GM21447 (cell line): ENCODE measurements around the gene AIF1L.

Experiments
- ATAC-seq: cut with Tn5 transposase; IDR thresholded peaks from one replicate; pipeline ENCODE4 v1.9.1; 2021; ENCODE audit not compliant: unreplicated experiment

The AIF1L gene

DNA sequence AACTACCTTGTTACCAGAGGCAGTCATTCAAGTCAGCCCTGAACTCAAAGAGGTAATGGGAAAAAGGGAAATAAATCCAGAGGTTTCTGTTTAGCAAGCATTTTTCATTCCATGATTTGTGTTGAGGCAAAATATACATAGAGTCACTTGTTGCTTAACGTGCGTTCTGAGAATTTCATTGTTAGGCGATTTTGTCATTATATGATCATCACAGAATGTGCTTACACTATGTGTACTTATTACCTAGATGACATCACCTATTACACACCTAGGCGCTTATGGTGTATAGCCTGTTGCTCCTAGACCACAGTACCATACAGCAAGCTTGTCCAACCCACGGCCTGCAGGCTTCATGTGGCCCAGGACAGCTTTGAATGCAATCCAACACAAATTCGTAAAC is 65.3 kb downstream of the AIF1L start:
- no peak for ATAC-seq

DNA sequence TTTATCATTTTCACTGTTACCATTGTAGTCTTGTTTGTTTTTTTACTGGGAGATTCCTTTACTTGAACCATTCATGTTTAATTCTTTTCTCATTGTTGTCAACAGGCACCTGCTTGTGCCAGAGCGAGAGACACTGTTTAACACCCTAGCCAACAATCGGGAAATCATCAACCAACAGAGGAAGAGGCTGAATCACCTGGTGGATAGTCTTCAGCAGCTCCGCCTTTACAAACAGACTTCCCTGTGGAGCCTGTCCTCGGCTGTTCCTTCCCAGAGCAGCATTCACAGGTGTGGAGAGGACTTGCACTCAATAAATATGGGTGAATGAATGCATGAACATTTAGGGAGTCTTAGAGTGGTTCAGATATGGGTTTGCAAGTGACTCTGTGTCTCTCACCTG is 66.6 kb downstream of the AIF1L start:
- ATAC-seq: no peak

DNA sequence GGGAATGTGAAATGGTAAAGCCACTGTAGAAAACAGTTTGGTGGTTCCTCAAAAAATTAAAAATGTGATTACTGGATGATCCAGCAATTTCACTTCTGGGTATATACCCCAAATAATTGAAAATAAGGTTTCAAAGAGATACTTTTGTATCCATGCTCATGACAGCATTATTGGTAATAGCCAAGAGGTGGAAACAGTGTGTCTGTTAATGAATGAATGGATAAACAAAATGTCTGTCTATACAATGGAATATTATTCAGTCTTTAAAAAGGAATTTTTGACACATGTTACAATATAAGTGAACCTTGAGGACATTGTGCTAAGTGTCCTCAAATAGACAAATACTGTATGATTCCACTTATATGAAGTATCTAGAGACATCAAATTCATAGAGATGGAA is 69.2 kb downstream of the AIF1L start:
- ATAC-seq: no peak

DNA sequence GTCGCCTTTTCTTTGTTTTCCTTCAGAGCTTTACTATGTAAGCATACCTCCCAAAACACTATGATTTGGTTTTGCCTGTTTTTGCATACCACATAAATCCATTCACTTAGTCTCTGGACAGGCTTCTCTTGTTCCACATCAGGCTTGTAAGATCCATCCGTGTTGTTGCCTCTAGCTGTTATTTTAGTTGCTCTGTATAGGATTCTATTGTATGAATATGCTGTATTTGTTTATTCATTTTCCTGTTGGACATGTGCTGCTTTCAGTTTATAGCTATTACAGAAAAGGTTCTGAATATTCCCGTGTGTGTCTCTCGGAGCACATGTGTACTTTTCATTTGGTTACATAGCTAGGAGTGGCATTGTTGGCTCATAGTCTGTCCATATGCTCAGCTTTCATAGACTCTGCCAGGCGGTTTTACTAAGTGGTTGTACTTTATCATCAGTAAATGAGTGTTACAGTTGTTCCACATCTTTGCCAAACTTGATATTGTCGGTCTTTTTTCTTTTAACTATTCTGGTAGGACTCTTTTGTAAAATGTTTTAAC is 70.9 kb downstream of the AIF1L start:
- no peak for ATAC-seq

DNA sequence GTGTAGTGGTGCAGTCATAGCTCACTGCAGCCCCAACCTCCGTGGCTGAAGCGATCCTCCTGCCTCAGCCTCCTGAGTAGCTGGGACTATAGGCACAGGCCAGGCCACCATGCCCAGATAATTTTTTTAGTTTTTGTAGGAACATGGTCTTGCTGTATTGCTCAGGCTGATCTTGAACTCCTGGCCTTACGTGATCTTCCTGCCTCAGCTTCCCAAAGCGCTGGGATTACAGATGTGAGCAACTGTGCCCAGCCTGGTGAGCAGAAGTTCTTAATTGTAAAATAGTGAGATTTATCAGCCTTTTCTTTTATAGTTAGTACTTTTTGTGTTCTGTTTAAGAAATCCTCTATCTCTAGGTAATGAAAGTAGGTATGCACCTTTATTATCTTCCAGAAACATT is 71.6 kb downstream of the AIF1L start:
- no peak for ATAC-seq

DNA sequence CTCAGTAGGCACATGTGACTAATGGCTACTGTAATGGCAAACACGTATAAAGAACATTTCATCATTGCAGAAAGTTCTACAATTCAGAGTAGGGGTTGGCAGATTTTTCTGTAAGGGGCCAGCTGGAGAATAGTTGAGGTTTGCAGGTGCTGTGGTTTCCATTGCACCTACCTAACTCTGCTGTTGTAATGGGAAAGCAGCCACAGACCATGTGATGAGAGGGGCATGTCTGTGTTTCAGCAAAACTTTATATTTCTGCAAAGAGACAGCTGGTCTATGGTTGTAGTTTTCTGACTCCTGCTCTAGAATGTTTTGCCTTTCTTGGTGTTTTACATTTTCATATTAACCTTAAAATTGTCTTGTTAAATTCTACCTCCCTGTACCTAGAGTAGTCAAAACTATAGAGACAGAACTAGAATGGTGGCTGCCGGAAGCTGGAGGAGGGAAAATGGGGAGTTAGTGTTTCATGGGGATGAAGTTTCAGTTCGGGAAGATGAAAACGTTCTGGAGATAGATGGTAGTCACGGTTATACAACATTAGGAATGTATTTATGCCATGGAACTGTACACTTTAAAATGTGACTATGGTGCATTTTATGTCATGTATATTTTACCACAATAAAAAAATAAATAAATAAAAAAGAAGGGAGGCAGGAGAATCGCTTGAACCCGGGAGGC is 73.4 kb downstream of the AIF1L start:
- no peak for ATAC-seq
